Naive thymus-derived CD4-positive, alpha-beta T cell (primary cell): ENCODE data around the gene RRP1B. TPM values are rescaled to one million over a fixed set of nuclear protein-coding genes. Genes with fewer than 3 reads are reported as not detected.

Experiments
- ATAC-seq: fragments of 150-1000 bp; cut with Tn5 transposase; 2 replicates; pipeline ENCODE4 v1.10.0; 2021; ENCODE audit warnings: mild to moderate bottlenecking, moderate library complexity
- CTCF ChIA-PET: fragments of 350-600 bp; sonication (Branson Sonifier 250); formaldehyde crosslinking; loops from one replicate; lab custom pipeline; 2021; ENCODE audit warnings: antibody characterized with exemption; lab: Charles Lee
- POLR2A ChIA-PET: fragments of 350-600 bp; sonication (Branson Sonifier 250); formaldehyde crosslinking; loops from one replicate; lab custom pipeline; 2021; ENCODE audit warnings: antibody characterized with exemption, inconsistent platforms; lab: Charles Lee
- DNase-seq, 9 donors: peaks; one replicate each; pipeline versions ENCODE4 v3.0.0 to v3.0.0-alpha.2; 2020 to 2022; ENCODE audit warnings: mixed read lengths in 1 of 9
- H3K27ac ChIP-seq: one replicate; pipeline ENCODE4 v1.7.0; 2013; ENCODE audit warnings: mild to moderate bottlenecking, low read depth, low read length, moderate library complexity
- H3K27me3 ChIP-seq, 2 donors: one replicate each; pipeline ENCODE4 v1.7.0; 2013; ENCODE audit warnings: low read length in 2 of 2, mild to moderate bottlenecking in 2 of 2, moderate library complexity in 2 of 2; ENCODE audit not compliant: control insufficient read depth in 2 of 2, insufficient read depth in 2 of 2
- H3K36me3 ChIP-seq, 3 experiments: 1 replicate in 2 of 3; 2 replicates in 1 of 3; pipeline ENCODE4 v1.7.0; 2013; ENCODE audit warnings: low read length in 3 of 3, mild to moderate bottlenecking in 3 of 3, moderate library complexity in 1 of 3; ENCODE audit not compliant: insufficient read depth in 3 of 3, control insufficient read depth in 2 of 3
- H3K4me1 ChIP-seq, 2 donors: one replicate each; pipeline ENCODE4 v1.7.0; 2013; ENCODE audit warnings: low read length in 2 of 2, mild to moderate bottlenecking in 2 of 2, moderate library complexity in 1 of 2; ENCODE audit not compliant: control insufficient read depth in 2 of 2, insufficient read depth in 2 of 2
- H3K4me3 ChIP-seq: 2 replicates; pipeline ENCODE4 v1.7.0; 2013; ENCODE audit warnings: mild to moderate bottlenecking, low read length
- H3K9me3 ChIP-seq, 3 experiments: 1 replicate in 2 of 3; 2 replicates in 1 of 3; pipeline ENCODE4 v1.7.0; 2013; ENCODE audit warnings: low read length in 3 of 3; ENCODE audit not compliant: control insufficient read depth in 2 of 3
- H3K27ac Mint-ChIP-seq, 9 donors: one replicate each; pipeline ENCODE4 v1.8.0; 2020 to 2022; ENCODE audit warnings: mixed read lengths in 9 of 9, mild to moderate bottlenecking in 8 of 9, moderate library complexity in 5 of 9, inconsistent platforms in 2 of 9
- H3K27me3 Mint-ChIP-seq, 5 donors: one replicate each; pipeline ENCODE4 v1.8.0; 2021 to 2022; ENCODE audit warnings: mixed read lengths in 5 of 5, mild to moderate bottlenecking in 1 of 5
- H3K36me3 Mint-ChIP-seq, 5 donors: one replicate each; pipeline ENCODE4 v1.8.0; 2020 to 2022; ENCODE audit warnings: mixed read lengths in 5 of 5, mild to moderate bottlenecking in 3 of 5, inconsistent platforms in 1 of 5
- H3K4me1 Mint-ChIP-seq, 7 donors: one replicate each; pipeline ENCODE4 v1.8.0; 2020 to 2022; ENCODE audit warnings: mixed read lengths in 7 of 7, mild to moderate bottlenecking in 3 of 7, inconsistent platforms in 1 of 7
- H3K4me3 Mint-ChIP-seq, 10 donors: one replicate each; pipeline ENCODE4 v1.8.0; 2020 to 2022; ENCODE audit warnings: mild to moderate bottlenecking in 10 of 10, mixed read lengths in 10 of 10, moderate library complexity in 6 of 10, inconsistent platforms in 2 of 10
- H3K9me3 Mint-ChIP-seq, 11 donors: one replicate each; pipeline ENCODE4 v1.8.0; 2020 to 2022; ENCODE audit warnings: mixed read lengths in 11 of 11, mild to moderate bottlenecking in 4 of 11, inconsistent platforms in 1 of 11, moderate library complexity in 1 of 11
- intact Hi-C, 2 donors: fragments of 100-400 bp; cut with micrococcal nuclease; formaldehyde crosslinking; loops; one replicate each; pipeline ENCODE4 v1.15.1; 2023
- polyA plus RNA-seq, 2 donors: library from polyadenylated mRNA; unstranded; fragments of 300-500 nt; fragmentation: Illumina TruSeq; gene quantifications; one replicate each; pipeline ENCODE4 v1.2.3, GENCODE V29; 2021
- total RNA-seq, 6 experiments: library from RNA in 5 of 6; stranded (reverse) in 5 of 6; gene quantifications; 1 replicate in 5 of 6; 2 replicates in 1 of 6; pipeline ENCODE4 v1.2.3 and lab custom pipeline; 2021 to 2026

Gene RRP1B
- total and polyA plus RNA-seq, 7 experiments from 2014 or later: 23.9 to 49.3 (median 39.6) TPM

DNA sequence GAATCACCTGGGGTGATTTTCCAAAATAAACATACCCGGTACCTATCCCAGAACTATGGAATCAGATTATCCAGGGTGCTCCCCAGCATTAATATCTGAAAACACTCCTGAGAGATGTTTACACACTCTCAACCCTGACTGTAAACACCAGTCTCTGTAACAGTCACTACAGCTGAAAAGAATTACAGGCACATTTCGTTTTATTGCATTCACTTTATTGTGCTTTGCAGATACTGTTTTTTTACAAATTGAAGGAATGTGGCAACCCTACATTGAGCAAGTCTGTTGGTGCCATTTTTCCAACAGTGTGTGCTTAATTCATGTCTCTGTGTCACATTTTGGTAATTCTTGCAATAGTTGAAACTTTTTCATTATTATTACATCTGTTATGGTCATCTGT is 31.8 kb upstream of the RRP1B start:
- H3K27me3 Mint-ChIP-seq: peaks cover 0 to 47% (median 0%) of the 10 kb centered on the region in 5 donors
- peaks cover 0 to 2% (median 0%) of the 10 kb centered on the region in 7 donors for H3K4me1 Mint-ChIP-seq
- ChIA-PET POLR2A (no interaction called here), CTCF (no interaction called here)
- Histone ChIP-seq H3K4me1 (no peaks in the 10 kb centered on the region), H3K36me3 (no peaks in the 10 kb centered on the region), H3K27me3 (no peaks in the 10 kb centered on the region), H3K9me3 (no peaks in the 10 kb centered on the region), H3K4me3 (no peak overlapping the region), H3K27ac (no peak overlapping the region)
- DNase-seq (no peak), ATAC-seq (no peak)
- H3K4me3 Mint-ChIP-seq: no peak overlapping the region
- H3K36me3 Mint-ChIP-seq: peaks cover 0 to 13% (median 6%) of the 10 kb centered on the region in 5 donors
- intact Hi-C loops: no loop called here
- no peak overlapping the region for H3K27ac Mint-ChIP-seq
- peaks cover 0 to 6% (median 0%) of the 10 kb centered on the region in 11 donors for H3K9me3 Mint-ChIP-seq

DNA sequence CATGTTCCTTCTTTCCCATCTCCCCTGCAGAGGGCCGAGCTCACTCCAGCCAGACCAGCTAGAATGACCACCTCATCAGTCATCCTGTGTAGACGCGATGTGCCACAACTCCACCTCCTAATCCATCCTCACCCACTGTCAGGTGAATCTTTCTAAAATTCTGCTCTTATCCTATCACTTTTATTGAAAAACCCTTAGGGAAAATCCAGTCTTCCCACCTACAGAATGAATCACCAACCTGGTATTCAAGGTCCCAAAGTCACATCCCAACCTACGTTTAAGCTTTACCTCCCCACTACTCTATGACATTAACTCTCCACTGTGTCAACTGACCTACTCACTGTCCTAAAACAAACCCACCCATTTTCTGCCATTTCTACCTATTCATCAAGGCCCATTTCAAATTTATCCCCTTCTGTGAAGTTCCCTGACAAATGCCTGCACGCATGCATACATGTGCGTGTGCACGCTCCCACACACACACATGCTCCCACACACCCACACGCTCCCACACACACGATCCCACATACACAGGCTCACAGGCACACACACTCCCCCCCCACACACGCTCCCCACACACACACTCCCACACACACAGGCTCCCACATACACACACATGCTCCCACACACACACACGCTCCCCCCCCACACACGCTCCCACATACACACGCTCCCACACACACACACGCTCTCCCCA is 27.8 kb upstream of the RRP1B start:
- Histone ChIP-seq H3K27ac (no peak overlapping the region), H3K4me1 (no peaks in the 10 kb centered on the region), H3K27me3 (no peaks in the 10 kb centered on the region), H3K9me3 (no peaks in the 10 kb centered on the region), H3K4me3 (no peak overlapping the region), H3K36me3 (no peaks in the 10 kb centered on the region)
- Mint-ChIP-seq H3K4me1 (peaks cover 0 to 2% (median 0%) of the 10 kb centered on the region in 7 donors), H3K9me3 (peaks cover 0 to 6% (median 0%) of the 10 kb centered on the region in 11 donors), H3K36me3 (peaks cover 0 to 13% (median 6%) of the 10 kb centered on the region in 5 donors), H3K27me3 (peaks cover 0 to 19% (median 0%) of the 10 kb centered on the region in 5 donors), H3K4me3 (no peak overlapping the region), H3K27ac (no peak overlapping the region)
- ChIA-PET POLR2A (no interaction called here), CTCF (no interaction called here)
- ATAC-seq (no peak), DNase-seq (no peak)
- intact Hi-C loops: no loop called here

- Mint-ChIP-seq H3K27ac (no peak overlapping the region), H3K27me3 (peaks cover 0 to 18% (median 0%) of the 10 kb centered on the region in 5 donors), H3K4me1 (peaks cover 0 to 2% (median 0%) of the 10 kb centered on the region in 7 donors), H3K9me3 (peaks cover 0 to 6% (median 0%) of the 10 kb centered on the region in 11 donors), H3K36me3 (peaks cover 0 to 13% (median 6%) of the 10 kb centered on the region in 5 donors), H3K4me3 (no peak overlapping the region)
- Histone ChIP-seq H3K36me3 (no peaks in the 10 kb centered on the region), H3K9me3 (no peaks in the 10 kb centered on the region), H3K4me1 (no peaks in the 10 kb centered on the region), H3K27ac (no peak overlapping the region), H3K4me3 (no peak overlapping the region), H3K27me3 (no peaks in the 10 kb centered on the region)
- intact Hi-C loops: no loop called here
- ATAC-seq: no peak
- CTCF ChIA-PET: no interaction called here
- no peak for DNase-seq
- POLR2A ChIA-PET: no interaction called here
Measured at GRCh38 chr21:43632373-43632905, 26.9 kb upstream of the RRP1B start.

- H3K27me3 Mint-ChIP-seq: peaks cover 0 to 13% (median 0%) of the 10 kb centered on the region in 5 donors
- peaks cover 0 to 2% (median 1%) of the 10 kb centered on the region in 5 donors for H3K36me3 Mint-ChIP-seq
- ATAC-seq: no peak
- no peak for DNase-seq
- intact Hi-C loops: no loop called here
- Histone ChIP-seq H3K36me3 (no peaks in the 10 kb centered on the region), H3K4me1 (no peaks in the 10 kb centered on the region), H3K9me3 (no peaks in the 10 kb centered on the region), H3K27ac (no peak overlapping the region), H3K27me3 (no peaks in the 10 kb centered on the region), H3K4me3 (no peak overlapping the region)
- H3K4me1 Mint-ChIP-seq: peaks cover 0 to 2% (median 0%) of the 10 kb centered on the region in 7 donors
- CTCF ChIA-PET: interaction anchor here (1.0 kb wide), 1 partner anchor 11 kb away, joined by 3 read pairs; no protein-coding TSS in a partner anchor
- no peak overlapping the region for H3K27ac Mint-ChIP-seq
- peaks cover 0 to 1% (median 0%) of the 10 kb centered on the region in 11 donors for H3K9me3 Mint-ChIP-seq
- POLR2A ChIA-PET: no interaction called here
- no peak overlapping the region for H3K4me3 Mint-ChIP-seq
Measured at GRCh38 chr21:43634618-43635017, 24.7 kb upstream of the RRP1B start.

DNA sequence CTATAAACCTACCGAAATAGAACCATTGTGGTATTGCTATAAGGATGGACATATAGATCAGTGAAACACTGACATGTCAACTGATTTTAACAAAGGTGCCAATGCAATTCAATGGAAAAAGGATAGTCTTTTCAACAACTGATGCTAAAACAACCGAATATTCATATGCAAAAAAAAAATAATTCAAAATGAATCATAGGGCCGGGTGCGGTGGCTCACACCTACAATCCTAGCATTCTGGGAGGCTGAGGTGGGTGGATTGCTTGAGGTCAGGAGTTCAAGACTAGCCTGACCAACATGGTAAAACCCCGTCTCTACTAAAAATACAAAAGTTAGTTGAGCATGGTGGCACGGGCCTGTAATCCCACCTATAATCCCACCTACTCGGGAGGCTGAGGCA is 23.9 kb upstream of the RRP1B start:
- Mint-ChIP-seq H3K27me3 (peaks cover 0 to 8% (median 0%) of the 10 kb centered on the region in 5 donors), H3K9me3 (peaks cover 0 to 1% (median 0%) of the 10 kb centered on the region in 11 donors), H3K27ac (no peak overlapping the region), H3K4me1 (peaks cover 0 to 2% (median 0%) of the 10 kb centered on the region in 7 donors), H3K36me3 (no peaks in the 10 kb centered on the region), H3K4me3 (no peak overlapping the region)
- Histone ChIP-seq H3K9me3 (no peaks in the 10 kb centered on the region), H3K4me3 (no peak overlapping the region), H3K4me1 (no peaks in the 10 kb centered on the region), H3K36me3 (no peaks in the 10 kb centered on the region), H3K27ac (no peak overlapping the region), H3K27me3 (no peaks in the 10 kb centered on the region)
- DNase-seq (no peak), ATAC-seq (no peak)
- ChIA-PET POLR2A (no interaction called here), CTCF (no interaction called here)
- intact Hi-C loops: no loop called here

GRCh38 chr21:43637530-43638158 is 21.7 kb upstream of the RRP1B start:
- Mint-ChIP-seq H3K4me1 (peaks cover 0 to 2% (median 0%) of the 10 kb centered on the region in 7 donors), H3K36me3 (no peaks in the 10 kb centered on the region), H3K27me3 (peaks cover 0 to 7% (median 0%) of the 10 kb centered on the region in 5 donors), H3K27ac (peak overlapping the region in 1 of 9 donors; percentile 12), H3K9me3 (no peaks in the 10 kb centered on the region), H3K4me3 (no peak overlapping the region)
- Histone ChIP-seq H3K27ac (no peak overlapping the region), H3K4me3 (no peak overlapping the region), H3K9me3 (no peaks in the 10 kb centered on the region), H3K36me3 (no peaks in the 10 kb centered on the region), H3K4me1 (no peaks in the 10 kb centered on the region), H3K27me3 (no peaks in the 10 kb centered on the region)
- DNase-seq (no peak), ATAC-seq (no peak)
- intact Hi-C loops: no loop called here
- POLR2A ChIA-PET: no interaction called here
- CTCF ChIA-PET: no interaction called here
